DOHH2 (cell line): ENCODE measurements around the gene ANKDD1A.

Experiments
- CTCF ChIP-seq: fragments of 200-600 bp; sonication (generic); IDR thresholded peaks from one replicate; pipeline ENCODE4 v1.5.1; 2014; ENCODE audit warnings: antibody characterized with exemption, mild to moderate bottlenecking, low read depth, low read length; ENCODE audit not compliant: poor library complexity, severe bottlenecking
- EZH2phosphoT487 ChIP-seq: fragments of 200-600 bp; sonication (generic); IDR thresholded peaks from 2 replicates; pipeline ENCODE4 v1.6.1; 2017; ENCODE audit warnings: borderline replicate concordance, mild to moderate bottlenecking, antibody characterized with exemption, low read length, moderate library complexity, mixed read lengths

- TF ChIP-seq CTCF (no peak), EZH2phosphoT487 (no peak)
These were observed 49.3 kb upstream of the ANKDD1A start for GRCh38 chr15:64862408-64862807.
